HUES48 (cell line): ENCODE measurements around the gene MAP3K19.
"Not testable (repeated sequence)": the region's sequence is repeated elsewhere in the genome, so short reads cannot be mapped to it uniquely, and the experiment has no call there.

Source experiments
- H3K27ac ChIP-seq: one replicate; pipeline ENCODE4 v1.7.0; 2013; ENCODE audit warnings: low read depth, low read length, inconsistent platforms
- H3K27me3 ChIP-seq: 2 replicates; pipeline ENCODE4 v1.6.1; 2013; ENCODE audit warnings: mild to moderate bottlenecking, low read length; ENCODE audit not compliant: control insufficient read depth, insufficient read depth
- H3K36me3 ChIP-seq: 2 replicates; pipeline ENCODE4 v1.6.1; 2013; ENCODE audit warnings: low read length; ENCODE audit not compliant: control insufficient read depth, insufficient read depth
- H3K4me1 ChIP-seq: 2 replicates; pipeline ENCODE4 v1.6.1; 2013; ENCODE audit warnings: mild to moderate bottlenecking, low read length; ENCODE audit not compliant: control insufficient read depth, insufficient read depth
- H3K4me3 ChIP-seq: 2 replicates; pipeline ENCODE4 v1.5.1; 2013; ENCODE audit warnings: mild to moderate bottlenecking, low read depth, low read length
- H3K9ac ChIP-seq: 2 replicates; pipeline ENCODE4 v1.6.1; 2013; ENCODE audit warnings: mild to moderate bottlenecking, low read depth, low read length, moderate library complexity
- H3K9me3 ChIP-seq: 2 replicates; pipeline ENCODE4 v1.6.1; 2013; ENCODE audit warnings: low read length; ENCODE audit not compliant: control insufficient read depth, insufficient read depth

The MAP3K19 gene

DNA sequence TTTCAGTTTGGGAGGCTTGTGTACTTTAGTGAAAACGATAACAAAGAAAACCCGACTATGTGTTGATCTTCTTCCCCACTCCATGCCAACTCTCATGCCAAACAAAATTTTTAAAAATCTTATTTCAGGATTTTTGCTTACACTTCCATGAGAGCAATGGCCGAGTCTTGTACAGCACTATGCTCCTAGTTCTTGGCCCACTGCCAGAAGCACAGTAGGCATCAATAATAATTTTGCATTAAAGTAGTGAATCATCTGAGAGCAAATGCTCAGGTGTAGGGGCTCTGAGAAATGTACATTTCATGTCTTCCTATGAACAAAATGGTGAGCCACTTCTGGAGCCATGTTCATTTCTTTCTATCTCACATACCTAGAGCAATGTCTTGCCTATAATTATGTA, 62.2 kb downstream of the MAP3K19 start:
- Histone ChIP-seq H3K27me3 (no peaks in the 10 kb centered on the region; the same call in 1 of the 2 replicates), H3K9me3 (no peaks in the 10 kb centered on the region), H3K9ac (no peak overlapping the region), H3K27ac (no peak overlapping the region), H3K4me1 (no peaks in the 10 kb centered on the region), H3K36me3 (no peaks in the 10 kb centered on the region), H3K4me3 (no peak overlapping the region)

DNA sequence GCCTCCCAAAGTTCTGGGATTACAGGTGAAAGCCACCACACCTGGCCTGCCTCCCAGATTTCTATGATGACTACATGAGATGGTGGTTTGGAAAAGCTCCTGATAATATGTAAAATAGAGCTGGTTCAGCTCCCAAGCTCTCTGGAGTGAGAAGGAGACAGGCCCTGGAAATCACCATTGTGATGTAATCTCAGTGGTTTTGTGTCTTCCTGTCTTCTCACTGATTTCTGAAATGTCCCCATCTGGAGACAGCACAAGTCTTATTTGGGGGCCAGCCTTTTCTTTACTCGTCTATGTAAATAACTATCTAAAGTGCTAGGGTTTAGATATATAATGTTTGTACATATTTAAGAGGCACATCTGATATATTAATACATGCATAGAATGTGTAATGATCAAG, 64.6 kb downstream of the MAP3K19 start:
- H3K9ac ChIP-seq, result no peak overlapping the region
- no peak overlapping the region for H3K27ac ChIP-seq

DNA sequence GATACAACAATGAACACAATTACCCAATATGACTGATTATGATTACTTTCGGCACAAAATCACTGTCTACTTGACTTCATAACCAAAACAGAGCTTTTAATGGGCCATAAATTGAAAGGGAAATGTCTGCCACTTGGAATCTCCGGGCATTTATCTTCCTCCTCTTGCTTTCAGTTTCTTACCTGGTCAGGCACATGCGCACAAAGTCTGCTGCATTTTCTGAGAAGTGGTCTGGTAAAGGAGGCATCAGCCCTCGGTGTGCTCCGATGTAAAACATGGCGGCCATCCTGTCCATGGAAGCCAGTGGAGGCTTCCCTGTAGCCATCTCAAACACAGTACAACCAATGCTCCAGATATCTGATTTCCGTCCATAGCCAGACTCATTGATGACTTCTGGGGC, 66.6 kb downstream of the MAP3K19 start:
- Histone ChIP-seq H3K36me3 (no peaks in the 10 kb centered on the region), H3K9ac (no peak overlapping the region), H3K27me3 (no peaks in the 10 kb centered on the region), H3K9me3 (no peaks in the 10 kb centered on the region), H3K4me3 (no peak overlapping the region), H3K27ac (no peak overlapping the region), H3K4me1 (no peaks in the 10 kb centered on the region)

More for the DNA sequence above, 64.6 kb downstream of the MAP3K19 start:
- H3K36me3 ChIP-seq, result no peaks in the 10 kb centered on the region
- H3K4me1 ChIP-seq, result no peaks in the 10 kb centered on the region
- H3K9me3 ChIP-seq, result no peaks in the 10 kb centered on the region
- H3K27me3 ChIP-seq, result no peaks in the 10 kb centered on the region; the same call in 1 of the 2 replicates
- H3K4me3 ChIP-seq, result no peak overlapping the region

DNA sequence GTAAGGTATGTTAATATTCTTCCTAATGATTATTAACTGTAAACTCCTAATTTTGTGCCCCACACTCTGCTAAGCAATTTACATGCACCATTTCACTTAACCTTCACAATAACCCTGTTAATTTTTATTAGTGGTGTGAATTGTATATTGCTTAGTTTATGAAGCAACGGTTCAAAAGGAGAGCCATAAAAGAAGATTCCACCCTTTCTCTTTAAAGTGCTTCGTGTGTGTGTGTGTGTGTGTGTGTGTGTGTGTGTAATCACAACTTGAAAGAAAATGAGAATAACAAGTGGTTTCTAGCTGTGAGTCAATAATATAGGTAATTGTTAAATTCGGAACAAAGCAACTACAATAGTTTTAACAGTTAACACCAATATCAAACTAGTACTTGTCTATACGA, 68.0 kb downstream of the MAP3K19 start:
- H3K9me3 ChIP-seq, result no peaks in the 10 kb centered on the region
- H3K27ac ChIP-seq, result no peak overlapping the region
- H3K27me3 ChIP-seq, result no peaks in the 10 kb centered on the region
- no peak overlapping the region for H3K9ac ChIP-seq
- no peaks in the 10 kb centered on the region for H3K36me3 ChIP-seq
- H3K4me3 ChIP-seq, result no peak overlapping the region
- no peaks in the 10 kb centered on the region for H3K4me1 ChIP-seq

DNA sequence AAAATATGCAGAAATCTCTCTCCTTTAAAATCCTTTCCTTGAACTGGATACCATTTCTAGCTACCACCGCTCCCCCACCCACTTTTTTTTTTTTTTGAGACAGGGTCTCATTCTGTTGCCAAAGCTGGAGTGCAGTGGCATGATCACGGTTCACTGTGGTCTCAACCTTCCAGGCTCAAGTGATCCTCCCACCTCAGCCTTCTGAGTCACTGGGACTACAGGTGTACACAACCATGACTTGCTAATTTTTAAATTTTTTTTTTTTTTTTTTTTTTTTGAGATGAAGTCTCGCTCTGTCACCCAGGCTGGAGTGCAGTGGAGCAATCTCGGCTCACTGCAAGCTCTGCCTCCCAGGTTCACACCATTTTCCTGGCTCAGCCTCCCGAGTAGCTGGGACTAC, 70.1 kb downstream of the MAP3K19 start:
- H3K9me3 ChIP-seq, H3K27me3 ChIP-seq, H3K4me3 ChIP-seq, H3K9ac ChIP-seq, H3K27ac ChIP-seq, H3K4me1 ChIP-seq, H3K36me3 ChIP-seq: not testable (repeated sequence)

DNA sequence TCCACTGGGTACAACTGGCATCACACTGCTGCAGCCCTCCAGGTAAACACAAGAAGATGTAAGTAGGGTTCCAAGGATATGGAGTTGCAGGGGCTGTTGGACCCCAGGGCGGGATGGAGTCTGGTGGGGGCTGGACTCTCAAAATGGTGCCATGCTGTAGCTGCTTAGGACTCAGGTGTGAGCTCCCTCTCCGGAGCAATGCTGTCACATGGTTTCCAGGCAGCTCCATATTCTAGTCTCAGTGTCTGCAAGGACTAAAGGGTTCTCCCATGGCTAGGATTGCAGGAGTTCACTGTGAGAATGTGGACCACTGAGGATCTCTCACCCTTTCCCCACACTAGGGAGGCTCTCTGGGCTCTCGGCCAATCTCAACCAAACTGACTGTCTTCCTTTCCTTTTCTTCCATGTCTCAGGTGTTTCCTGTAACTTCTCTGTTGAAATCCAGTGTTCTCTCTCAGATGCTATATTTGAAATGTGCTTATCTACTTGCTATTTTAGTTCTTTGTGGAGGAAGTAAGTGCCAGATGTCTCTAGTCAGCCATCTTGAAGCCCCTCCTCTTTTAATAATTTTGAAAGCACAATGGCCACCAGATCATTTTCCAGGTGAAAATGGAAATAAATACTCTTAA, 71.1 kb downstream of the MAP3K19 start:
- H3K27me3 ChIP-seq, result no peaks in the 10 kb centered on the region
- H3K4me1 ChIP-seq, result no peaks in the 10 kb centered on the region
- no peaks in the 10 kb centered on the region for H3K36me3 ChIP-seq
- H3K4me3 ChIP-seq, result no peak overlapping the region
- H3K9ac ChIP-seq, result no peak overlapping the region
- H3K27ac ChIP-seq, result no peak overlapping the region
- no peaks in the 10 kb centered on the region for H3K9me3 ChIP-seq

DNA sequence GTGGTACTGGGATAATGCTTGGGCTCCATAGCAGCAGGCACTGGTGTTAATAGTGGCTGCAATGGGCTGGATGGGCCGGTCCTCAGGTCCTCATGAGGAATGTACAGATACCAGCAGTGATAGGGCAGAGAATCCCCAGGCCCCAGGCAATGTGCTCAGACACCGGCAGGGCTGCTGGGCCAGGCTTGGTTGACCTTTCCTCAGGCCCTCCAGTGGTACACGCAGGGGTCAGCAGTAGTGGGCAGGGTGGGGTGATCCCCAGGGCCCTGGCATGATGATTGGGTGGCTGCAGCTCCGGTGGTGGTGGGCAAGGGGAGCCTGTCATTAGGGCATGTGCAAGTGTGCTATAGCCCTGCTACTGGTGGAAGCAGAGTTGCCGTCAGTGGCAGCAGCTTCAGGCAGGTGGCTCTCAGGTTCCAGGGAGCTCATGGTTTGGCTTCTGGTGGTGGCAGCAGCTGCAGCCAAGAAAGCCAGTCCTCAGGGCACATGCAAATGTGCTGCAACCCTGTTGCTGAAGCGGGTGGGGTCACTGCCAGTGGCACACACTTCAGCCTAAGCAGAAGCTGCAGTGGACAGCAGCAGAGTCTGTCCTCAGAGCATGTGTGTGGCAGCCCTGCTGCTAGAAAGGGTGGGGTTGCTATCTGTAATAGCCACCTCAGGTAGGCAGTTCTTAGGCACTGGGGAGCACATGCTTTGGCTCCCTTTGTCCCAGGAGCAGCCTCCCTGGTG, 71.8 kb downstream of the MAP3K19 start:
- no peak overlapping the region for H3K9ac ChIP-seq
- no peaks in the 10 kb centered on the region for H3K36me3 ChIP-seq
- H3K27ac ChIP-seq, result no peak overlapping the region
- H3K4me1 ChIP-seq, result no peaks in the 10 kb centered on the region
- H3K9me3 ChIP-seq, result peaks cover 4% of the 10 kb centered on the region; the same call in 1 of the 2 replicates
- H3K27me3 ChIP-seq, result no peaks in the 10 kb centered on the region
- no peak overlapping the region for H3K4me3 ChIP-seq

DNA sequence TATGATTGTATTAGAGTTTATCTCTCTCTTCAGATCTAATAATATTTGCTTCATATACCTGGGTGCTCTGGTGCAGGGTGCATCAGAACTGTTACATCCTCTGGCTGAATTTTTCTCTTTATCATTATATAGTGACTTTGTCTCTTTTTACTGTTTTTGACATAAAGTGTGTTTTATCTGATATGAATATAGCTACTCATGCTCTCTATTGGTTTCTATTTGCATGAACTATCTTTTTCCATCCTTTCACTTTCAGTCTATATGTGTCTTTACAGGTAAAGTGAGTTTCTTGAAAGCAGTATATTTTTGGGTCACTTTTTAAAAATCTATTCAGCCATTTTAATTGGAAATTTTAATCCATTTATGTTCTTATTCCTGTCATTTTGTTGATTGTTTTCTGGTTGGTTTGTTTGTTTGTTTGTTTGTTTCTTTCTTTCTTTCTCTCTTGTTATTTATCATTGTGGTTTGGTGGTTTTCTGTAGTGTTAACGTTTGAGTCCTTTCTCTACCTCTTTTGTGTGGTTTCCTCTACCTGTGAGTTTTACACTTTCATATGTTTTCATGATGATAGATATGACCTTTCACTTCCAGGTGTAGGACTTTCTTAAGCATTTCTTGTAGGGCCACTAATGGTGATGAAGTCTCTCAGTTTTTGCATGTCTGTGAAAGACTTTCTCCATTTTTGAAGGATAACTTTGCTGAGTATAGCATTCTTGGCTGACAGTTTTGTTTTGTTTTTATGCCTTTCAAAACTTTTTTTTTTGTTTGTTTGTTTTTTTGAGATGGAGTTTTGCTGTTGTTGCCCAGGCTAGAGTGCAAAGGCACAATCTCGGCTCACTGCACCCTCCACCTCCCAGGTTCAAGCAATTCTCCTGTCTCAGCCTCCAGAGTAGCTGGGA, 73.8 kb downstream of the MAP3K19 start:
- H3K9me3 ChIP-seq, result peaks cover 4% of the 10 kb centered on the region; the same call in 1 of the 2 replicates
- no peak overlapping the region for H3K4me3 ChIP-seq
- no peak overlapping the region for H3K27ac ChIP-seq
- no peaks in the 10 kb centered on the region for H3K36me3 ChIP-seq
- H3K9ac ChIP-seq, result no peak overlapping the region
- H3K4me1 ChIP-seq, result no peaks in the 10 kb centered on the region
- H3K27me3 ChIP-seq, result no peaks in the 10 kb centered on the region

DNA sequence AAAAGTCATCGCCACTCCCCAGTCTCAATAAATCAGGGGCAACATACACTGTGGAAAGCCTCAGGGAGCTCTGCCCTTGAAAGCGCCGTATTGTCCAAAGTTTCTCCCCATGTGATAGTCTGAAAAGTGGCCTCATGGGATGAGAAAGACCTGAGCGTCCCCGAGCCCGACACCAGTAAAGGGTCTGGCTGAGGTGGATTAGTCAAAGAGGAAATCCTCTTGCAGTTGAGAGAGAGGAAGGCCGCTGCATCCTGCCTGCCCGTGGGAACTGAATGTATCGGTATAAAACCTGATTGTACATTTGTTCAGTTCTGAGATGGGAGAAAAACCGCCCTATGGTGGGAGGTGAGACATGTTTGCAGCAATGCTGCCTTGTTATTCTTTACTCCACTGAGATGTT, 80.1 kb downstream of the MAP3K19 start:
- not testable (repeated sequence) for H3K9me3 ChIP-seq, H3K4me1 ChIP-seq, H3K27ac ChIP-seq, H3K9ac ChIP-seq, H3K4me3 ChIP-seq, H3K36me3 ChIP-seq, H3K27me3 ChIP-seq

DNA sequence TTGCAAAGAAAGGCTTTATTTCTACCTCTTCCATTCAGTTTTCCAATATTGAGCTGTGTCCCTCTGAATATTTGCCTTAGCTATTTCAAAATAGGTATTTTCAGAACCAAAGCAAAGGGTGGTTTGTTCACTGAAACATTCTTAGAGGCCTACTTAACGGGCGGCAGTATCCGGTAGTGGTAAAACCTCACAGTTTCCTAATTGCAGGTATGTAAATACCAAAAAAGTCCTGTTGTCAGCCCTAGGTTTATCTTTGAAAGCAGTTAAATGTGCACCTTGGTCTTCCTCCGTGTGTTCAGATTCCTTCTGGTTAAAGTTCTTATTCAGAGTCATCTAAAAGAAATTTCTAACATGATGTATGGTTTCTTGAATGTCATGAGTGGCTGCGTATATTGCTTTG, 89.8 kb downstream of the MAP3K19 start:
- Histone ChIP-seq H3K4me3 (no peak overlapping the region), H3K9me3 (no peaks in the 10 kb centered on the region), H3K4me1 (no peaks in the 10 kb centered on the region), H3K27me3 (no peaks in the 10 kb centered on the region), H3K36me3 (peaks cover 61% of the 10 kb centered on the region), H3K27ac (no peak overlapping the region), H3K9ac (no peak overlapping the region)

DNA sequence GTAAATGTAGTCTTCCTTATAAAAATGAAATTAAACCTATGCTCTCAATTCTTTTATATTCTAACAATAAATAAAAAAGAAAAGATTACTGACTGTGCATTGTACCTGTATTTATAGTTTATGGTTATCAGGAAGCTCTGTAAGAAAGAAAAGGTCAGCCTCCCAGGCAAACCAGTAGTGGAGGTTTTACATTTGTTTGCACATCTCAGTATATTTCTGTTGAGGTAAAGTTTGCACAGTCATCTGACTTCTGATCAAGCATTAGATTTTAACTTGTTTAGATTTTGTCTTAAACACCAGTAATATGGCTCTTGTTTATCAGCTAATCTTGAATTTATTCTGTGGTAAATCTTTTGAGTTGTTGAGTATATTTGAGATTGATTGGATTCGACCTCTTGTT, 91.5 kb downstream of the MAP3K19 start:
- Histone ChIP-seq H3K27me3 (no peaks in the 10 kb centered on the region), H3K36me3 (peaks cover 78% of the 10 kb centered on the region)

More for the DNA sequence above, 91.5 kb downstream of the MAP3K19 start:
- Histone ChIP-seq H3K9me3 (no peaks in the 10 kb centered on the region), H3K9ac (no peak overlapping the region), H3K4me3 (no peak overlapping the region), H3K27ac (no peak overlapping the region), H3K4me1 (no peaks in the 10 kb centered on the region)
